ENCODE results near the gene KANK2.

GRCh38 chr19:11202488-11203193 lies 5.3 kb upstream of the KANK2 start:
- TF ChIP-seq SMC3 (conservative IDR thresholded peaks at IDR 0.05; ENCODE audit: poor library complexity) (no peak), RAD21 (conservative IDR thresholded peaks at IDR 0.05) (no peak), CTCF (IDR thresholded peaks at IDR 0.05; ENCODE audit: poor library complexity, severe bottlenecking) (no peak), EP300 (conservative IDR thresholded peaks at IDR 0.05; ENCODE audit: poor library complexity, severe bottlenecking) (no peak), POLR2AphosphoS5 (IDR thresholded peaks at IDR 0.05) (no peak), EZH2 (IDR thresholded peaks at IDR 0.05; ENCODE audit: borderline replicate concordance, insufficient read depth, low read length, poor library complexity, severe bottlenecking) (no peak), MXI1 (conservative IDR thresholded peaks at IDR 0.05; ENCODE audit: poor library complexity, severe bottlenecking) (no peak), REST (IDR thresholded peaks at IDR 0.05; ENCODE audit: borderline replicate concordance) (no peak), TAF1 (IDR thresholded peaks at IDR 0.05; ENCODE audit: low read depth) (no peak)
